NCI-H1694 treated with DMSO at 0.1 percent for 48 hours (cell line): ENCODE data around the gene MINDY4.
A peak's percentile ranks its signal among the peaks of the same experiment; 100 is the strongest.

Experiments used
- DNase-seq: peaks from one replicate; lab custom pipeline; 2025; lab: John Stamatoyannopoulos, UW

Gene MINDY4

GRCh38 chr7:30835396-30835915 lies 64.2 kb downstream of the MINDY4 start:
- DNase-seq, result no peak

- no peak for DNase-seq
Observed at GRCh38 chr7:30836991-30837390, 65.8 kb downstream of the MINDY4 start.

GRCh38 chr7:30837581-30837980 lies 66.4 kb downstream of the MINDY4 start:
- DNase-seq, result no peak

GRCh38 chr7:30838008-30838407 lies 66.8 kb downstream of the MINDY4 start:
- no peak for DNase-seq

GRCh38 chr7:30840141-30841024 lies 69.2 kb downstream of the MINDY4 start:
- DNase-seq, result no peak

- DNase-seq, result no peak
Observed at GRCh38 chr7:30841025-30841735, 70.0 kb downstream of the MINDY4 start.

- DNase-seq, result no peak
Observed at GRCh38 chr7:30841801-30842541, 70.8 kb downstream of the MINDY4 start.

- DNase-seq, result no peak
Observed at GRCh38 chr7:30842542-30843451, 71.6 kb downstream of the MINDY4 start.

GRCh38 chr7:30843741-30844482 lies 72.7 kb downstream of the MINDY4 start:
- no peak for DNase-seq

GRCh38 chr7:30844483-30844874 lies 73.3 kb downstream of the MINDY4 start:
- no peak for DNase-seq

- no peak for DNase-seq
Observed at GRCh38 chr7:30844916-30845315, 73.7 kb downstream of the MINDY4 start.

- peak; percentile 9 for DNase-seq
Observed at GRCh38 chr7:30845426-30846135, 74.4 kb downstream of the MINDY4 start.

- no peak for DNase-seq
Observed at GRCh38 chr7:30846378-30846777, 75.2 kb downstream of the MINDY4 start.

- no peak for DNase-seq
Observed at GRCh38 chr7:30848121-30848855, 77.1 kb downstream of the MINDY4 start.

- no peak for DNase-seq
Observed at GRCh38 chr7:30849565-30849964, 78.3 kb downstream of the MINDY4 start.

GRCh38 chr7:30850426-30850825 lies 79.2 kb downstream of the MINDY4 start:
- DNase-seq, result no peak

- DNase-seq, result no peak
Observed at GRCh38 chr7:30851651-30852307, 80.6 kb downstream of the MINDY4 start.

GRCh38 chr7:30852308-30852684 lies 81.1 kb downstream of the MINDY4 start:
- no peak for DNase-seq
